T-helper 1 cell treated with Interleukin-12 subunit alpha and Interleukin-12 subunit beta and Interleukin-4 antibody, amounts not matched to agents 30 μg/mL and 1 μg/mL, for 36 hours (primary cell): Measurements from ENCODE around the gene MORN5.

Experiments used
- H3K27ac Mint-ChIP-seq: one replicate; pipeline ENCODE4 v1.8.0; 2021; ENCODE audit warnings: mild to moderate bottlenecking, mixed read lengths
- H3K27me3 Mint-ChIP-seq: one replicate; pipeline ENCODE4 v1.8.0; 2021; ENCODE audit warnings: low read depth, mixed read lengths
- H3K36me3 Mint-ChIP-seq: one replicate; pipeline ENCODE4 v1.8.0; 2021; ENCODE audit warnings: low read depth, mixed read lengths
- H3K4me1 Mint-ChIP-seq: one replicate; pipeline ENCODE4 v1.8.0; 2021; ENCODE audit warnings: low read depth, mixed read lengths
- H3K4me3 Mint-ChIP-seq: one replicate; pipeline ENCODE4 v1.8.0; 2021; ENCODE audit warnings: mild to moderate bottlenecking, moderate library complexity, mixed read lengths
- H3K9me3 Mint-ChIP-seq: one replicate; pipeline ENCODE4 v1.8.0; 2021; ENCODE audit warnings: mixed read lengths

Gene MORN5

DNA sequence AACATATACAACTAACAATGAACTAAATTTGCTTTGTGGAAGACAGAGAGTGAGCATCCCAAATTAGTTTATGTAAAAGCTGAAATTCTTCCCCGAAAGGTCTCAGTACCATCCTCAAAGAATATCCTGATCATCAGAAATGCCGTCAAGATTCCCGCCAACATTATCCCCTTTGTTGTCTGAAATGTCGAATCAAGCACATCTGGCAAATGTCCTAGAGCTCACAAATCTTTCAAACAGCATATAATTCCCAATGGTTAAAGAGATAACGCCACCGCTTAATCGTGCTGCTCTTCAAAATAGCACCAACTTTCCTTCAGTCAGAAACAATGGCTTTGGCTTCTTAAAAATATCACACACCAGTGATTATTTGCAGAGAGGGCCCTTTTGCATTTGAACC is 23.8 kb downstream of the MORN5 start:
- Mint-ChIP-seq H3K36me3 (no peaks in the 10 kb centered on the region), H3K9me3 (no peaks in the 10 kb centered on the region), H3K4me3 (no peak overlapping the region), H3K27ac (no peak overlapping the region), H3K4me1 (no peaks in the 10 kb centered on the region), H3K27me3 (peaks cover 12% of the 10 kb centered on the region)

DNA sequence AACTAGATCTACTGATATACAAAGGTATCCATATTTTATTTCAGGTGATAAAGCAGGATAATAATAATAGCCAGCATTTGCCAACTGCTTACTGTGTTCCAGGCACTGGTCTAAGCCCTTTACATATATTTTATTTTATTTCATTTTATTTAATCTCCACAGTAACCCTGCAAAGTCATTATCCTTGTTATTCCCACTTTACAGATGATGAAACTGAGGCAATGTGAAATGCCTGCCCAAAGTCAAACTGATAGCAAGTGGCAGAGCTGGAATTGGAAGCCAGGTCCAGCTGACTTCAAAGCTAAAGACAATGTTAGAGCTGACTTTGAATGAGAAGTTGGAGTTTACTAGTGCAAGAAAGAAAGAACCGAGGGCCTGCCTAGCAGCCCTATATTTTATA is 24.8 kb downstream of the MORN5 start:
- H3K27me3 Mint-ChIP-seq, result peaks cover 5% of the 10 kb centered on the region
- no peak overlapping the region for H3K27ac Mint-ChIP-seq
- no peak overlapping the region for H3K4me3 Mint-ChIP-seq
- no peaks in the 10 kb centered on the region for H3K9me3 Mint-ChIP-seq
- H3K36me3 Mint-ChIP-seq, result no peaks in the 10 kb centered on the region
- H3K4me1 Mint-ChIP-seq, result no peaks in the 10 kb centered on the region

DNA sequence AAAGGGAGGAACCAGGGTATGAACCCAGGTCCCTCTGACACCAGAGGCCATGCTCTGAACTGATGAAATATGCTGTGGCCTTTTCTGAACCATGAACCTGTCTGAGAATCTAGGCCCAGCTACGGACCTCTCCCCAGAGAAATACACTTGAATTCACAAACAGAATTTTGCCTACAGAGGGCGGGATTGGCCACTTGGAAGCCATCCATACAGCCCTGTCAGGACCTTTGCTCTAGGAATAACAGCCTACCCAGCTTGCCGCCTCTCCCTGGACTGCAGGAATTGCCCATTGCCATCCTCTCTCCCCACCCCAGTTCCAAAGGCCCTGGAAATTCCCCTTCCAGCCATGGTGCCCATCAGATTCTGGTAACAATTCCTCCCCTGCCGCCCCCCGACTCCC is 26.6 kb downstream of the MORN5 start:
- Mint-ChIP-seq H3K27ac (no peak overlapping the region), H3K36me3 (no peaks in the 10 kb centered on the region), H3K4me1 (no peaks in the 10 kb centered on the region), H3K4me3 (no peak overlapping the region), H3K27me3 (peaks cover 5% of the 10 kb centered on the region), H3K9me3 (no peaks in the 10 kb centered on the region)

DNA sequence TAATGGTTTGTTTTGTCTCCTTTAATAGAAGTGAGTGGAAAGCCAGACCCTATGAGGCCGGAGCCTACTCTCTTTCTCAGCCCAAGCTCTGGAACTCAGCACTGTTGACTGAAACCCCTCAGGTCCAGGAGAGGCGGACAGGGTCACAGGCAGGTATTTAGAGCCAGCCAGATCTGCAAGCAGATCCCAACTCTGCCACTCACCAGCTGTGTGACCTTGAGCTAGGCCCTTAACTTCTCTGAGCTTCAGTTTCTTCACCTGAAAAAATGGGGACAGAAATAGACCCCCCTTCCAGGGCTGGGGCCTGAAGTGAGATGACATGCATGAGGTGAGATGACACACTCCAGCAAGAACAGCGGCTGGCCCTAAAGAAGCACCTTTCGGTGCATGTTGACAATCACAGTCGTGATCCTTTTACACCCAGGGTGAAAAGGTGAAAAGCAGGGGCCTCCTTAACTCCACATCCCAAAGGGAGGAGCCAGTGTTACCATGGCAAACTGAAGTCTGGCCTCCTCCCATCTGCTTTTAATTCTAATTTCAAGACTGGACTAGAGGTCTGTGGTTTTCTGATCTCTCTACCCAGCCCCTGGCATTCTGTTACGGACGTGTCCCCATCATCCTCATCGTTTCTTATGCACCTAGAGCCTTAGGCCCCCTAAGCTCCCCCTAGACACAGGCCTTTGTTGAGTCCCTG is 27.2 kb downstream of the MORN5 start:
- Mint-ChIP-seq H3K4me1 (no peaks in the 10 kb centered on the region), H3K27ac (no peak overlapping the region), H3K4me3 (no peak overlapping the region), H3K9me3 (no peaks in the 10 kb centered on the region), H3K27me3 (peaks cover 4% of the 10 kb centered on the region), H3K36me3 (no peaks in the 10 kb centered on the region)

DNA sequence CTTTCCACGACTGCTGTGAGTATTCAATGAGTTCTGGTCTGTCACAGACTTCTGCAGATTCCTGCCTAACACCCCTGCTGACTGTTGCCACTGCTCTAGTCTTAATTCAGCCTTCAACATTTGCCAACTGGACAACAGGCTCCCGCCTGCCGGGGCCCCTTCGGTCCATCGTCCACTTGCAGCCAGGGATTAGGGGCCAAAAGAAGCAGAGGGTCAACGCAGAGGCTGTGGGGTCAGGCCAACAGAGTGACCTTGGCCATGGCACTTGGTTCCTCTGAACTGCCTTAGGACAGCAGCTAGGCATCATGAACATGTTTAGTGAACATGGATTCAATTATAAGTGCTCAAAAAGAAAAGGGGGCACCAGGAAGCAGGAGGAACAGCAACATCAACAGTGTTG is 28.7 kb downstream of the MORN5 start:
- no peaks in the 10 kb centered on the region for H3K9me3 Mint-ChIP-seq
- no peak overlapping the region for H3K4me3 Mint-ChIP-seq
- H3K27ac Mint-ChIP-seq, result no peak overlapping the region
- no peaks in the 10 kb centered on the region for H3K27me3 Mint-ChIP-seq
- no peaks in the 10 kb centered on the region for H3K36me3 Mint-ChIP-seq
- no peaks in the 10 kb centered on the region for H3K4me1 Mint-ChIP-seq

DNA sequence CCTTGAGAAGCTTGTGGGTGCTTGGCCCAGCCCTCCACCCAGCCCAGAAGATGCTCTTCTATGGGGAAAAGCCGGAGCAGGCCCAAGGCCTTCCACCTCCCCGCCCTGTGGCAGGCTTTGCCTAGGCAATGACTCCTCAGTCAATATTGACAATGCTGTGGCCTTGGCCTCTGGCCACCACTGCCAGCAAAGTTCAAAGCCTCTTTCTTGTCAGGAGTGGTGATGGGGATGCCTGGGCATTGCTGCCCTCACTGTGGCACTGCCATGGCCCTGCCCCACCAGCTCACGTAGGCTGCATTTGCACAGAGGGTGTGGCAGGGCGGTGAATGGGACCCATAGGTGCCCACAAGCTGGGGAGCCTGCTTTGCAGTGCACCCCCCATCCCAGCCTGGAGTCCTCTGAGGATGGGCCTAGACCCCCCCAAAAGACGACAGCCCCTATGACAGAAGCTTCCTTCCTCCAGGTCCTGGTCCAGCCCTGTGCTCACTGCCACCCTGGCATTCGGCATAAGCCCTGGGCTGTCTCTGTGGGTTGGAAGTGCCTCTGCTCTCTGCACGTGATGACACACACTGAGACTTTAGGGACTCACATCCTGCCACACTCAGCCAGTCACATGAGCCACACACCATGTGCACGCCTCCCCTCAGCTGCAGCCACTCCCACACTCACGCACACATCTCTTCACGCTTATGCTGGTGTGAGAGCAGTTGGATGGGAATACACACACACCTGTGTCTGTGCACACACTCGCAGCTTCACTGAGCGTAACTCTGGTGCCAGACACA is 31.1 kb downstream of the MORN5 start:
- no peaks in the 10 kb centered on the region for H3K4me1 Mint-ChIP-seq
- H3K27ac Mint-ChIP-seq, result no peak overlapping the region
- H3K36me3 Mint-ChIP-seq, result no peaks in the 10 kb centered on the region
- H3K9me3 Mint-ChIP-seq, result no peaks in the 10 kb centered on the region
- no peaks in the 10 kb centered on the region for H3K27me3 Mint-ChIP-seq
- no peak overlapping the region for H3K4me3 Mint-ChIP-seq

DNA sequence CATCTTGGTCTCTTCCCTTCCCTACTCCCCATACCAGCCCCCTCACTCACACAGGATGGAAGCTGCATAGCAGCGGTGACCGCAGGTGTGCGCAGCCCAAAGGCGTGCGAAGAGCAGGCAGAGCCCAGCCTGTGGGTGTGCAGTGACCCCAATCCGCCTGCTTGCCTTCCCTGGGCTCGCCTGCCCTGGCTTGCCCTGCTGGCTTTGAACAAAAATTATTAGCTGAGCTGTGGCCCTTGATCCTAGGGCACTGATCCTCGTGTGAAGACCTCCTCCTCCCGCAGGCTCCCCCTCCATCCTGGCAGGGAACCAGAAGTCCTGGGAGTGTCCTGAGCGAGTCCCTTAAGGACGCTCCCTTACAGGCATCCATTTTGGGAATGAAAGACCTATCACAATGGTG is 31.9 kb downstream of the MORN5 start:
- no peaks in the 10 kb centered on the region for H3K36me3 Mint-ChIP-seq

DNA sequence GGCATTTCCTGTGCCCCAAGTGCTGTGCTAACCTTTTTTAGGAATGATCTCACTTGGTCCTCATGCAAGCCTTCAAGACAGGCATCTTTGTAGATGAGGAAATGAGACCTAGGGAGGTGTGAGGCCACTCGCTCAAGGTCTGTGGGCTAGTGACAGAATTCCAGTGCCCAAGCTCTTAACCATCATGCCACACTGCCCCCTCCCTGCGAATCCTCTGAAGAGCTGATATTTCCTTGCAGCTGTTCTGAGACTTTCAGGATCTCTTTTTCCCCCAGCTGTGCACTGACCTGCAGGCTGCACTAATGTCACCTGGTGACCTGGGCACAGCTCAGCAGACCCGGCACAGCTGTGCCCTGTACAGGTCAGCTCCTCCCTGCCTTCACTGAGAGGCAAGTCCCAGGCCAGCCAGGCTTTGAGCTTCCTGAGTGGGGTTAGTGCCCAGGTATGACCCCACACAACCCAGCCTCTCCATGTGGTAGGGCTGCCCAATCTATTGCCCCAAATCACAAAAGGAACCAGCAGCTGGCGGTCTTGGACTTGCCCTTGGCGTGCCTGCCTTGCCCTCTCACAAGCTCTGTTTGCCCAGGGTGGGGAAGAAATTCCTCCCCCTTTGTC is 32.7 kb downstream of the MORN5 start:
- no peak overlapping the region for H3K27ac Mint-ChIP-seq
- H3K4me1 Mint-ChIP-seq, result no peaks in the 10 kb centered on the region
- peaks cover 5% of the 10 kb centered on the region for H3K27me3 Mint-ChIP-seq
- H3K4me3 Mint-ChIP-seq, result no peak overlapping the region
- H3K9me3 Mint-ChIP-seq, result no peaks in the 10 kb centered on the region
- no peaks in the 10 kb centered on the region for H3K36me3 Mint-ChIP-seq

More for the DNA sequence above, 31.9 kb downstream of the MORN5 start:
- Mint-ChIP-seq H3K4me3 (no peak overlapping the region), H3K27ac (no peak overlapping the region), H3K4me1 (no peaks in the 10 kb centered on the region), H3K9me3 (no peaks in the 10 kb centered on the region), H3K27me3 (no peaks in the 10 kb centered on the region)

DNA sequence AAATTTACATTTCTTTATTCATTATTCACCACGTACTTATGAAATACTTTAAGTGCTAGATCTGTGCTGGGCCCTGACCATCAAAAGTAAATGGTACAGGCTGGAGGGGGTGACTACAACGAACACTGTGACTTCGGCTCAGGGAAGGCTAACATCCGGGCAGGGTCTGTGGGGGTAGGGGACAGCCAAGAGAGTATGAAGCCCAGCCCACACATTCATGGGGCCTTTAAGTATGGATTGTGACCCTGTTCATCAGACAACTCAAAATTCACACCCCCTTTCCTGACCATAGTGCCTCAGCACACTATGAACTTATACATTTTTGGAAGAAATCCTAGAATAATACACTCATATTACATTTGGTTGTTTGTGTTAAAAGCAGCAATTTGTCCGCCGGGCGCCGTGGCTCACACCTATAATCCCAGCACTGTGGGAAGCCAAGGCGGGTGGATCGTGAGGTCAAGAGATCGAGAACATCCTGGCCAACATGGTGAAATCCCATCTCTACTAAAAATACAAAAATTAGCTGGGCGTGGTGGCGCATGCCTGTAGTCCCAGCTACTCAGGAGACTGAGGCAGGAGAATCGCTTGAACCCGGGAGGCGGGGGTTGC is 33.3 kb downstream of the MORN5 start:
- peaks cover 5% of the 10 kb centered on the region for H3K27me3 Mint-ChIP-seq

DNA sequence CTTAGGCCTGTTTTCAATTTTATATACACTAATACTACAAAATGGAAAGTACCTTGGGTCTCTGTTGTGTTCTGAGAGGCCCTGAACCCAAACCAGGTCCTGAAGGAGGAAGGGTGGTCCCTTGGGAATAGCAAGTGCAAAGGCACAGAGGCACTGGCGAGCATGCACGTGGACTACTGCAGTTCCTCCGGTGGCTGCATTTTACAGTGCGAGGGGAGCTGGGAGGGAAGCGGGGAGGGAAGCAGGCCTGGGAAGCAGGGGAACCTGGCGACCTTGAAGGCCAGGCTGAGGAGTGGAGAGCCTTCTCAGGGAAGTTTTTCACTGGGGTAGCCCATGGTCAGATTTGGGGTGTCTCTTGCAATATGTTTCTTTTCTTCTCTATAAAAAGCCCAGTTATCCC is 33.9 kb downstream of the MORN5 start:
- Mint-ChIP-seq H3K4me1 (no peaks in the 10 kb centered on the region), H3K4me3 (no peak overlapping the region), H3K9me3 (no peaks in the 10 kb centered on the region), H3K27ac (no peak overlapping the region), H3K36me3 (no peaks in the 10 kb centered on the region), H3K27me3 (peaks cover 5% of the 10 kb centered on the region)

More for the DNA sequence above, 33.3 kb downstream of the MORN5 start:
- Mint-ChIP-seq H3K27ac (no peak overlapping the region), H3K4me1 (no peaks in the 10 kb centered on the region), H3K4me3 (no peak overlapping the region), H3K9me3 (no peaks in the 10 kb centered on the region), H3K36me3 (no peaks in the 10 kb centered on the region)

DNA sequence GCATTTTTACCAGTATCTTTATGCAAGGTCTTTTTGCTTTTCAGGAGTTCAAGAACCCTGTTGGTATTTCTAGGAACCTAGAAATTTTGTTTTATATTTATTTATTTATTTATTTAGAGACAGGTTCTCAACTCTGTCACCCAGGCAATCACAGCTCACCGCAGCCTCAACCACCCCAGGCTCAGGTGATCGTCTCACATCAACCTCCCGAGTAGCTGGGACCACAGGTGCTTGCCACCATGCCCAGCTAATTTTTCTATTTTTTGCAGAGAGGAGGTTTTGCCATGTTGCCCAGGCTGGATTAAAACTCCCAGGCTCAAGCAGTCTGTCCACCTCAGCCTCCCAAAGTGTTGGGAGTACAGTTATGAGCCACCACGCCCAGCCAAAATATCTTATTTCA is 36.2 kb downstream of the MORN5 start:
- no peaks in the 10 kb centered on the region for H3K9me3 Mint-ChIP-seq
- H3K27ac Mint-ChIP-seq, result no peak overlapping the region
- H3K4me3 Mint-ChIP-seq, result no peak overlapping the region

DNA sequence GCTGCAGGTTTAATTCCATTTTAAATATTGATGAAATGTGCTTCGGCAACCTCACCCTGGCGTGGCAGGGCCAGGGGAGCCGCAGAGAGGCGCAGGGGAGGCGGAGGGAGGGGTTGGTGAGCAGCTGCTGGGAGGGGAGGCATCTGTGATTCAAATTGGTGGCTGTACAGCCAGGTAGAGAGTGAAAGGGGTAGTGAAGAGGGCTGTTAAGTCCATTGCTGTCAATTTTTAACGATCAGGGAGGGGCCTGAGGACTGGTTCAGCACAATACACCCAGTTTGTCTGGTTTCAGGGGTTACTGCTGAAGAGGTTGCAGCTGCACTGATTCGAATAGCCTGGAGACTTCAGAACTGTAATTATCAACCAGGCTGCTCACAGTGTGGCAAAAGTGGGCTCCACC is 37.7 kb downstream of the MORN5 start:
- peaks cover 5% of the 10 kb centered on the region for H3K27me3 Mint-ChIP-seq
- no peak overlapping the region for H3K27ac Mint-ChIP-seq
- H3K4me3 Mint-ChIP-seq, result no peak overlapping the region
- no peaks in the 10 kb centered on the region for H3K36me3 Mint-ChIP-seq
- no peaks in the 10 kb centered on the region for H3K9me3 Mint-ChIP-seq
- H3K4me1 Mint-ChIP-seq, result no peaks in the 10 kb centered on the region

More for the DNA sequence above, 36.2 kb downstream of the MORN5 start:
- H3K27me3 Mint-ChIP-seq, result peaks cover 5% of the 10 kb centered on the region
- H3K36me3 Mint-ChIP-seq, result no peaks in the 10 kb centered on the region
- no peaks in the 10 kb centered on the region for H3K4me1 Mint-ChIP-seq

DNA sequence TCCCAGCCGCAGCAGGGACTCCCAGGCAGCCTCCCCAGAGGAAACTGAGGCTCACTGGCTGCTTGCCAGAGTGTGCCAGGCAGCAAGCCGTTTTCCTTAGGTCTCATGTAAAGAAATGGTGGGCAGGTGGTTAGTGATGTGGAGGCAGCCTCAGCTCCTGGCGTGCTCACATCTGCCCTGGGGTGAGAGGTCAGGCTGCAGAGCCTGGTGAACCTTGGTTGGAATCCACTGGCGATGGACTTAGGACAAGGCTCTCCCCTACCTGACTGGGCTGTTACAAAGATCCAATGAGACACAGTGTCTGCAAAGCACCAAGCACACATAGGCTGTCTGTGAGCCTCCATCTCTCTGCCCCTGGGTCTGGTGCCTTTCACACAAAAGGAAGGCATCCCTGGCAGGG is 38.2 kb downstream of the MORN5 start:
- Mint-ChIP-seq H3K27me3 (peaks cover 5% of the 10 kb centered on the region), H3K9me3 (no peaks in the 10 kb centered on the region), H3K36me3 (no peaks in the 10 kb centered on the region), H3K4me1 (no peaks in the 10 kb centered on the region), H3K4me3 (no peak overlapping the region), H3K27ac (no peak overlapping the region)

DNA sequence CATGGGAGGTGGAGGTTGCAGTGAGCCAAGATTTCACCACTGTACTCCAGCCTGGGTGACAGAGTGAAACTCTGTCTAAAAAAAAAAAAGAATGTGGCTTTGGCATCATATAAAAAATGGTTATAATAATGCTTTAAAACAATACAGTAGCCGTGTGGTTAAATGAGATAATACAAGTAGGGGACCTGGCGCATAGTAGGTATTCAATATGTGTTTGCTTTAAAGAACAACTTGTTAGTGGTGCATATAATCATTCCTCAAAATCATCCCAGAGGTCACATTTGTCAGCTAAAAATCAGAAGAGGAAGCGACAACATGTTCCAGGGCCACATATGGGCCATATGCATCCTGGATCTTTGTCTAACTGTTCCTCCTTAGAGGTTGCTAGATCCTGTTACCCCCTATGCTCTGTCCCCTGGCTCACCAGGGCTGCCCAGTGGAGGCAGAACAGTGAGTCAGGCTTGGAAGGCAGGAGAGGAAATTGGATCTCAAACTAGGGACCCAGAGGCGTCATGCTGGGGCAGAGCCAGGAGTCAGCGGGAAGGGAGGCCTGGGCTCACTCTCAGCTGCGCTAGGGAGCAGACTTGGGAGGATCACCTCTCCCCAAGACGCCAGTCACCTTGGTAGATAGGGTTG is 41.4 kb downstream of the MORN5 start:
- no peaks in the 10 kb centered on the region for H3K4me1 Mint-ChIP-seq
- H3K4me3 Mint-ChIP-seq, result no peak overlapping the region
- peaks cover 5% of the 10 kb centered on the region for H3K27me3 Mint-ChIP-seq
- no peak overlapping the region for H3K27ac Mint-ChIP-seq
- H3K36me3 Mint-ChIP-seq, result no peaks in the 10 kb centered on the region
- H3K9me3 Mint-ChIP-seq, result no peaks in the 10 kb centered on the region
